DMS53 treated with DMSO at 0.1 percent for 48 hours (cell line): ENCODE results near the gene RAPGEF4.
"Not testable (repeated sequence)": the region's sequence is repeated elsewhere in the genome, so short reads cannot be mapped to it uniquely, and the experiment has no call there.

Source experiments
- DNase-seq: peaks from one replicate; lab custom pipeline; 2025; ENCODE audit not compliant: unreplicated experiment; lab: John Stamatoyannopoulos, UW

Gene RAPGEF4

DNA sequence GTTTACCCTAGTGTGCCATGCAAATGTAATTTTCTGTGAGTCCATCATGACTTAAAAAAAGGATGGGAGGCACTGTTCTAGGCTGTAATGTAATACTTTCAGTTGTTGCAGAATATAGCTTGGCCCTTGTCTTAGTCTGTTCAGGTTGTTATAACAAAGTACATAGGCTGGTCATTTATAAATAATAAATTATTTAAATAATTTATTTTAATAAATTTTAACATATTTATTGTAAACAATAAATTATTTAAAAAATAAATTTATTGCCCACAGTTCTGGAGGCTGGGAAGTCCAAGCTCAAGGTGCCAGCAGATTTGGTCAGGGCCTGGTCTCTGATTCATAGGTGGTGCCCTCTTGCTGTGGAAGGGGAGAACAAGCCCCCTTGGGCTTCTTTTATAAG is 35.2 kb downstream of the RAPGEF4 start:
- DNase-seq: no peak

DNA sequence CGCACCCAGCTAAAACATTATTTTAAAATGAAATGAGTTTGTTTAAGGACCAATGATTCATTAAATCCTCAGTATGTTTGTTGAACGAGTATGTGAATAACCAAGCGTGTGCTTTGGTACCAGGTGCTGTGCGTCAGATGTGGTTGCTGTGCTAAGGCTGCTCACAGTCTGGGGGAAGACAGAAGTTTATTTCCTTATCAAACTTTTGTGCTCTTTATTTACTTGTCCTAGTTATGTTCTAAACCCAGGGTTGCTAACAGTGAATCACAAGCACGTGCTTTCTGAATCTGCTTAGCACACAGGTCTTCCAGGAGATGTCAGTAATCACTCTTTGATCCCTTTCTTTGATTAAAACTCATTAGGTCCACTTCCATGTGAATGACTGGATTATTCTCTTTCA is 37.0 kb downstream of the RAPGEF4 start:
- DNase-seq: no peak

DNA sequence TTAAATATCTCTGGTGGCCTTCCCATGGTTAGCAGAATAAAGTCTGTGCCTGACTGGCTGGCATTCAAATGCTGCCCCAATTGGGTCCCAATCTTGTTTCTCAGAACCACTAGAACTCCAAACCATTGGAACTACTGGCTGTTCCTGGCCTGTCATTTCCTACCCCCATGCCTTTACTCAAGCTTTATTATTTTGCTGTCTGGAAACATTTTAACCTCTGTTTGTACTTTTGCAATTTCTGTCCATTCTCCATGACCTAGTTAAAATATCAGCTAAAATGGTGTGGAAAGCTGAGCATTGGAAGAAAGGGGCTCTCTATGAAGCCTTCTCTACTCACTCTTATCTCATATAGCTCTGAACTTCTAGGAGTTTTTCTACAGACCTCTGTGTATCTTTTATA is 38.7 kb downstream of the RAPGEF4 start:
- DNase-seq: no peak

DNA sequence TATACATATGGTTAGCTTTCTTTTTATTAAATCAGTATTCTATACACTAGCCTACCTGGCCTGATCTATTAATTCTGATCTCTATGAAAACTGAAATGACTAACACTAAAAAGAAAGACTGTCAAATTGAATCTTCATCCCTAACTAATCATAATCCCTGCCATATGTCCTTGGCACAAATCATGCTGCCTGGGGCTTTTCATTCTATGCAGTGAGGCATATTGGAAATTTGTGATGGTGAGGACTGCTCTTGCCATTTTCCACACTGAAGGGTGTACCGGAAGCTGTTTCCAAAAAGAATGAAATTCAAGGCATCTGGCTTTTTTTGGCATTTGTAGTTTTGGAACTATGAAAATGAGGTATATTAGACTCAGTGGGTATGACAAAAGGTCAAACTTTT is 39.7 kb downstream of the RAPGEF4 start:
- DNase-seq: no peak

DNA sequence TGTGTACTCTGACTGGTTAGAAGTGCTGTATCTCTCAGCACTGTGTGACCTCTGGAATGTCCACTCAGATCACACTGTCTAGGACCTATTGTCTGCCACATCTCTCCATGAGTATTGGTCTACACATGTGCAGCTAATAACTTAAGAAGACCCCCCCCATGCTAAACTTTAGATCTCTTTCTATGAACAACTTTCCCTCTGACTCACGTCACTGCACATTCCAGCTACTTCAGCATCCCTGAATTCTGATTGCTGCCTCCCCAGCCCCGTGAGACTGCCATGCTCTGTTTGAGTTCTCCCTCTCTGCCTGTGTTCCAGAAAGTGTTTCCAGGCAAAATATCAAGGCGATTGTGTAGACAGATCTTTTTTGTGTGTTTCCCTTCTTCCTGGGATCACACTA is 41.8 kb downstream of the RAPGEF4 start:
- DNase-seq: no peak

DNA sequence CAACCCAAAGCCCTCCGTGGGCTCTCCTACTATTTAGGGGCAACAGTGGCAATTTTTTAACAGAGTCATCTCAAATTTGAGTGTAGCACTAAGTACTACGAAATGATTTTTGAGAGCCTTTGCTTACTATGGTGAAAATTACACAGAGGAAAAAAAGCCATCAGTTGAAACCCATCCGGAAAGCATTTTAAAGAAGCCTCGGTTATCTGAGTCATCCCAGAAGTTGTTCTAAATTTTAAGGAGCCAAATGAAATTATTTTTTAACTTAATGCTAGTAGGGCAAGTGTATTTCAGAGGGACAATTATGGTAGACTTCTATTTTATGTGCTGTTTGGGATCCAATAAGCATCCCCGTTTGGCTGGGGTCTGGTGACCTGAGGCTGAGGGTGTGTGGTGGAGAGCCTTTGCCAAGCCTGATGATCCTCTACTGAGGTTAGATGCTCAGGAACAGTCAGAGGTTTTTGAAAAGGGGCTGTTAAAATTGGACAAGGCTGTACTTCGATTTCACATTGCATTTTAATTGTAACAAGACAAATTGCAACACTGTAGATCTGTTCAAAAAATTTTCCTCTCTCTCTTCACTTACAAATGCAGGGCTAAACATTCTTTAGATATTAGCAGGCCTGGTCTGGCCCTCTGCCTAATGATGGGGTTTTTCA is 47.0 kb downstream of the RAPGEF4 start:
- no peak for DNase-seq

DNA sequence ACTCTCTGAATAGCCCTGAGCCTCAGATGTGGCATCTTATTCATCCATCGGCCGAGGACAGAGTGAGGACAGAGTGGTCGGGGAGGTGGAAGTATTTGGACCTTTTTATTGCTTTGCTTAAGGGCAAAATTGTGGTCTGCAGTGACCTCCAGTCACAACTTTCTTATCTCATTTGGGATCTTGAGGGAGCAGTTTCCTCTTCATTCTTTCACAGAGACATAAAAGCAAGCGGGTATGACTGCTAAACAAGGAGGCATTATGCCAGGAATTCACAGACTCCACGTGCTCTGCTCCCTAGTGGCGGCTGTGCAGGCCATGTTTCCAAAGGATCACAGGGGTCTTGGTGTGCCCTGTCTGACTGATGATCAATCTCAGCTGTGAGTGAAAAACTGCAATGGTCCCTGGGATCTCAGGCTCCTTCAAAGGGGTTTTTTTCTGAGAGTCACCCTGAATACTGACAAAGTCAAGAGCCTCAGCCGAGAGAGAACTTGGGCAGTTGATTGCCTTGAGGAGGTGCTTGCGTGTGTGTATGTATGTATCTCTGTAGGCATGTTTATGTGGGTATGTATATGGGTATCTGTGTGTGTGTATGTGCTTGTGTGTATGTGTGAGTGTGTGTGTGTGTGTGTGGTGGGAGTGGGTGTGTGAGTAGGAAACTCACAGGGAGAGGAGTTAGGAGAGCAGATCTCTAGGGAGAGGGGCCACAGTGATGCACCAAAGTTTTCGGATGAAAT is 47.7 kb downstream of the RAPGEF4 start:
- no peak for DNase-seq

DNA sequence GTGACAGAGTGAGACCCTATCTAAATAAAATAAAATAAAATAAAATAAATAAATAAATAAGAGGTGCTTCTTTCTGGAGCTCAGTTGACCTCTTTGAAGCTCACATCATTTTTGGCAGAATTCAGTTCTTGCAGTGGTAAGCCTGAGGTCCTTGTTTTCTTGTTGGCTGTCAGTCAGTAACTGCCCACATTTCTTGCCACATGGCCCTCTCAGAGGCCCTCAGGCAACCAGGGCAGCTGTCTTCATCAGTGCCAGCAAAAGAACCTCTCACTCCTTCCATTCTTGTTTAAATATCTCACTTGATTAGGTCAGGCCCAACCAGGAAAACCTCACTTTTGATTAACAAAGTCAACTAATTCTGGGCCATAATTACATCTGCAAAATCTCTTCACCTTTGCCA is 53.2 kb downstream of the RAPGEF4 start:
- no peak for DNase-seq

DNA sequence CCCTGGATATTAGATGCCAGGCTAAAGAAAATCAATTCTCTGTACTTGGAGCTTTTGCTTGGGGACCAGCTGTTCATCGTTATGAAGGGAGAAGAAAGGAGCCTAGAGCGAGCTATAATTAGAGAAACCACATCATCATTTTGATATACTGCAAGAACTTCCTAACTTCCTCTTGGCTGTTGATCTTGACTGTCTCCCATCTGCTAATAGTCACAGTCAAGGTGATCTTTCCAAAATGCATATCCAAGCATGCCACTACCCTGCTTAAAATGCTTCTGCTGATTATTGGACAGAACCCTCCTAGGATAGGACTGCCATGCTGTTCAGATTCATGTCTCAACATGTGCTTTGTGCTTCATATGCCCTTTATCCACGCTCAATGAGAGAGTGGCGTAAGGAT is 54.8 kb downstream of the RAPGEF4 start:
- DNase-seq: no peak

DNA sequence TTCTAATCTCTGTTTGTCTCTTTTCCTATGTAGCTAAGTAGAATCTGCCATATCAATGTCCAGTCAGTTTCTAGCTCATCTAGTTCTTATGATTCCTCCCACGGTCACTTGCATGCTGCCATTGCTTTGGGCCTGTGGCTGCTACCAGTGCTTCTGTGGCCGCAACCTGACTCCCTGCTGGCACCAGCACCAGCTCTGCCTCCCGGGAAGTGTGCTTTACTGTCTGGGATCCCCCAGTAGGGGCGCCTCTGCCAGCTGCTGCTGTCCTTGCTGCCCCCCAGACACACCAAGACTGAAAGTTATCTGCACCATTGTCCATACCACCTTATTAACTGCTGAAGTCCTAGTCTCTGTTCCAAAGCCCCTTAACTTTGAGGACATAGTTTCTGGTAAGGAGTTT is 56.3 kb downstream of the RAPGEF4 start:
- no peak for DNase-seq

DNA sequence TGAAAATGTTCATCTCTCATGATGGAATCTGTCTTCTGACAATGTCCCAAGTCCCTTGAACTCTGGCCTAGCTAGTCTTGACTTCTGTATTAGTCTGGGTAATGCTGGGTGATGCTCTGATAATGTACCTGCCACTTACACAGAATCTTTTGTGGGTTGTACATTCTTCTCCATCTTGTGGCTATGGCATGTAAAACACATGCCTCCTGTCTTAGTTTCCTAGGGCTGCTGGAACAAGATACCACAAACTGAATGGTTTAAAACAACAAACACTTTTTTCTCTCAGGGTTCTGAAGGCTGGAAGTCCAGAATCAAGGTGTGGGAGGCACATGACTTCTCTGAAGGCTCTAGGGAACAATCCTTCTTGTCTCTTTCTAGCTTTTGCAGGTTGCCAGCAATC is 57.1 kb downstream of the RAPGEF4 start:
- no peak for DNase-seq

DNA sequence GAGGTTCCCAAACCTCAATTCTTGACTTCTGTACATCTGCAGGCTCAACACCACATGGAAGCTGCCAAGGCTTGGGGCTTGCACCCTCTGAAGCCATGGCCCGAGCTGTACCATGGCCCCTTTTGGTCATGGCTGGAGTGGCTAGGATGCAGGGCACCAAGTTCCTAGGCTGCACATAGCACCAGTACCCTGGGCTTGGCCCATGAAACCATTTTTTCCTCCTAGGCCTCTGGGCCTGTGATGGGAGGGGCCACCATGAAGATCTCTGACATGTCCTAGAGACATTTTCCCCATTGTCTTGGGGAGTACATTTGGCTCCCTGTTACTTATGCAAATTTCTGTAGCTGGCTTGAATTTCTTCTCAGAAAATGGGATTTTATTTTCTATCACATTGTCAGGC is 67.7 kb downstream of the RAPGEF4 start:
- DNase-seq: not testable (repeated sequence)

DNA sequence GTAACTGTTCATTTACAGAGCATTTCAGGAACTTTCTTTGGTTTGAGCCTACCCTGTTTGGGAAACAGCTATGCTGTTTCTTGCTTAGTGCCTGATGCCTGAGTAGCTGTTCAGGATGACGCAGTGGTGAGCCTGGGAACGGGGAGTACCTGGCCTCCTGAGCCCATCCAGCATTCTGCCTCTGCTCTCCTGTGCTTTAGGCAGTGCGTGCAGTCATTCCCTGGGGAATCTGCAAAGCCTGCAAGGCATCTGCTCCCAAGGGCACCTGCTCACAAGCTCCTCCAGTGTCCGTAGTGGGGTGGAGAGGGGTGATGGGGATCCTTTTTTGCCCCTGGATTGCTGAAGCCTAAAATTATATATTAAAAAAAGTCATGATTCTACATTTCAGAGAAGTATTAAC is 68.8 kb downstream of the RAPGEF4 start:
- DNase-seq: no peak

DNA sequence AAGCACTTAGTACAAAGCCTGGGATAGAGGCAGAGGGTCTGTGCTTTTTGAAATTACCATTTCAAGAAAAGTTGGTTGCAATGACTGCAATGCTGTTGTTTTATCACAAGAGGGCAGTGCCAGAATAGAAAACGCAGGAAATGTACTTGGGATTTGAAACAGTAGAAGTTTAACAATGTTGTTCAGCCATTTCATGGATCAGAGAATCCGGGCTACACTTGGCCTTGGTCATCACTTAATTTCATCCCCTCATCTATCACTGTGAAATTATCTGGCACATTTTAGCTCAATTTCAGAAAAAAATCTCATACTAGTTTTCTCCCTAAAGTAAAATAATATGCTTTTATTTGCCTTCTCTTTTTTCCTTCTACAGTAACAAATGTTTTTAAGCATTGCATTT is 70.8 kb downstream of the RAPGEF4 start:
- peak; percentile 74 for DNase-seq

DNA sequence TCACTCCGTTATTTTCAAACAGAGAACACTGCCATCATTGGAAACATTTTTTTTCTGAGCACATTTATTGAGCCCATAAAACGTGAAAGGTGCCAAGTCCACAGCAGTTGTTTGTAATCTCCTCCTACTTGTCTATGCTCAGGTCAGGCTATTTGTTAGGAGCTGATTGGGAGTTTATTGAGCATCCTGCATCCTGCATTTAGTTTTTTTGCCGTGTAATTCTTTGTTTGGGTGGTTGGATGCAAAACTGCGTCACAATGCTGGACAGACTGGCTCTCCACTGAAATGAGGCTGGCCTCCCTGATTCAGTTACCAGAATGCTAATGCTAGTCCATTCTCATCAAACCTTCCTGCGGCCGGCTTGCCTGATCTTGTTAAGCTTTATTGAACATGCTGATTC is 71.4 kb downstream of the RAPGEF4 start:
- DNase-seq: no peak

DNA sequence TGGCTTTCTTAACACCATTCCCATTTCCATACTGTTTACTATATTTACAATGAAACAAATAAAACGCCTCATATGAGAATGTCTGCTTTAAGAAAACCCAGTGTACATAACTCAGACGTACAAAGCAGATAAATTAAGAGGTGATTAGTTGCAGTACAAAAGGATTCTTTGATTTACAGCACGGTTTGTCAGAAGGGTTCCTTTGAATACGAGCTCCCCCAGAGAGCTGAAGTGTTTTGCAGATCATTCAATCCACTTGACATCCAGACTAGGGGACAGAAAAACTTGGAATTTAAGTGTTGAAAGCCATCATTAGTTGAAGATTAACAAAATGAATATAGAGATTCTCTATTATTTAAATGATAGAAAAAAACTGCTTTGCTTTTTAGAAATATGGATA is 72.5 kb downstream of the RAPGEF4 start:
- no peak for DNase-seq

DNA sequence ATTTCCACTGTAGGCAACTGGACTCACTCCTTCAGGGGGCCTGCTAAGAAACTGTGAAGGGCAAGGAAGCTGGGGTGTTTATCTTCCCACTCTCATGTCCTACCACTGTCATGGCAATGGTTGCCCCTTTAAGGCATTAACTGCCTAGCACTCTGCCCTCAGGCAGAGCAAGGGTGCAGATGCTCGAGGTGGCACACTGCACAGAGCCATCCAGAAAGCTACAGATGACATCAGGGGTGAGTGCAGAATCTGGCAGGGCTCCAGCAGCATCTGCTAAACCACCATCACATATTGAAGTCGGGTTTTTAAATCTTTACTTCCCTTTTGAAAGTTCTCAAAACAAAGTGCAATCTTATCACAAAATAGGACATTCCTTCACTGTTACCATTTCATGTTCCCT is 75.4 kb downstream of the RAPGEF4 start:
- DNase-seq: no peak

DNA sequence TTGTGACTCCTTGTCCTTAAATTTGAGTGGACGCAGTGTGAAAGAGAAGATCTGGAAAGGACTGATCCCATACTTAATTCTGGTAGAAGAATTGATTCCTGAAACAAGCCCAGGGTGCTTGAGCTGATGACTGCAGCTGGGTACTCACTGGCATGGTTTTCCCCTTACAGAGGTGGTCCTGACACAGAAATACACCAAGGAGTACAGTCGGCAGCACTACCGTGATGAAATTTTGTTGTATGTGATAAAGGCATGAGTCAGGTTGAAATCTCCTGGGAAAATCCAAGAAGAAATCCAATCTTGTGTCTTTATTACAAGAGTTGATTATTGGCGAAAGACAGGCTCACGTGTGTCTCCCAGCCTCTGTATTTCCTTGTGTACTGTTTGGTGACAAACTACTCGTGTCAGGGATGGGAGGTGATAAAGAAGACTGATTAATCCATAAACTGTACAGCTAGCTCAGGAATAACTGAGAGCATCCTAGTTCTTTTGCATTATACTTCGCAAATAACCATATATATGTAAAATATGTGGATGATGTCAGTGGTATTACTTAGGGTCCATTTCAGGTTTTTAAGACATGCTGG is 76.6 kb downstream of the RAPGEF4 start:
- no peak for DNase-seq

DNA sequence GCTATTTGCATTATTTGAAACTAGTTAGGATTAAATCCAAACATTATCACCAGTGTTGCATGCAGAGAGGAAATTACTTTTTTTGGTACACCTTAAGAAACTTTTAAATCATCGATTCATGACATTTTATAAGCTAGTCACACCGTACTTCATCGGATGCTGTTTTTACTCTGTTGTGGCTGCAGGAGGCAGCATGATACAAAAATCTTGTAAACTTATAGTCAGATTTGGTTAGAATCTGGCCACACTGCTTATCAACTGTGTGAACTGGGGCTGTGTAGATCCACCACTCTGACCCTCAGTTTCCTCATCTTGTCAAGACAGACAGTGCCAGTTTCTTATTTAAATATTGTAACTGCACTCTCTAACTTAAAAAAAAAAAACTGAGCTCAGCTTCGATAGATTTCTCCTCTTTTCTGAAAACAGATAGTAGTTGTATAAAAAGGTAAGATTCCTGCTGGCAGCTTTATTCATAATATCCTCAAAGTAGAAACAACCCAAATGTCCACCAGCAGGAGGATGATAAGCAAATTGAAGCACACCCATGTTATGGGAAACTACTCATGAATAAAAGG is 77.8 kb downstream of the RAPGEF4 start:
- DNase-seq: peak; percentile 34

DNA sequence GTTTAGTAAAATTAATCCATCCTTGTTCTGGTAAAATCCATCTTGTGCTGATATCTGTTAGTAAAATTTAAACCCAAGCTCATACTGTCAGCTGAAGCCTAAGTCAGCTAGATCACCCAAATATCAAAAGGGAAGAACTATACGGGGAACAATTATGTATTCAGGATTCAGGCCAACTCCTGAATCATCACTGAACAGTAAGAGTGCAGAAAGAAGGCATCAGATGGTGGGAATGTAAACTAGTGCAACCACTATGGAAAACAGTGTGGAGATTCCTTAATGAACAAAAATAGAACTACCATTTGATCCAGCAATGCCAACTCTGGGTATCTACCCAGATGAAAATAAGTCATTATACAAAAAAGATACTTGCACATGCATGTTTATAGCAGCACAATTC is 81.8 kb downstream of the RAPGEF4 start:
- no peak for DNase-seq

DNA sequence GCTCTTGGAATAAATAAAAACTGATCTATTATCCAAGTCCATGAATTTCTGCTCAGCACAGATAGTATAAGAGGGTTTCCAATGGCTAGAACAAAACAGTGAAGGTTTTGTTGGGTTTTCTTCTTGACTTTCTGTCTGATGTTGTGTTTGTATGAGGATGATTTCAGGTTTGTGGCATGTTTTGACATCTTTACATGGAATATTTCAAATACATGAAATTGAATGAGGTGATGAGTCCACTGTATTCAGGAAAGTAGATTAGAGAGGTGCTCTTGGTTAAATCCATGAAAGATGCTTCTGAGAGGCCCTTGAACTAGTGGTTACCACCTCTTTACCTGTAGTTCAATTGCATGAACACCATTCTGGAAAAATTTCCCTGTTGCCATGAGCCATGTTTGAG is 84.3 kb downstream of the RAPGEF4 start:
- no peak for DNase-seq
